ENCODE results near the gene AIPL1.

- TF ChIP-seq POLR2AphosphoS5 (IDR thresholded peaks at IDR 0.05; ENCODE audit: low read depth, low read length) (no peak), EZH2phosphoT487 (IDR thresholded peaks at IDR 0.05; ENCODE audit: borderline replicate concordance) (no peak), CTCF (IDR thresholded peaks at IDR 0.05 in 2 of 3, conservative IDR thresholded peaks at IDR 0.05 in 1 of 3; ENCODE audit: borderline replicate concordance in 1 of 3, insufficient read depth in 1 of 3, low read depth in 2 of 3, low read length in 2 of 3) (no peak), SP1 (IDR thresholded peaks at IDR 0.05; ENCODE audit: low read depth) (no peak)
Measured at GRCh38 chr17:6428207-6428965, 6.5 kb downstream of the AIPL1 start.
